Stimulated activated CD8-positive, alpha-beta memory T cell treated with anti-CD3 and anti-CD28 coated beads, Interleukin-7, amount 100 ng/mL, for 4 hours (primary cell): ENCODE data around the gene VWA3B.

ENCODE experiments used
- DNase-seq, 2 donors: peaks; one replicate each; pipeline ENCODE4 v3.0.0-alpha.2; 2020; ENCODE audit warnings: low read depth in 2 of 2

The VWA3B gene

GRCh38 chr2:98172150-98172765 is 85.3 kb downstream of the VWA3B start:
- DNase-seq = no peak

GRCh38 chr2:98172951-98173350 is 86.0 kb downstream of the VWA3B start:
- no peak for DNase-seq

- no peak for DNase-seq
Measured at GRCh38 chr2:98175811-98176210, 88.8 kb downstream of the VWA3B start.

GRCh38 chr2:98177286-98177685 is 90.3 kb downstream of the VWA3B start:
- no peak for DNase-seq

GRCh38 chr2:98177986-98178385 is 91.0 kb downstream of the VWA3B start:
- no peak for DNase-seq

- DNase-seq = no peak
Measured at GRCh38 chr2:98180456-98180855, 93.5 kb downstream of the VWA3B start.

GRCh38 chr2:98181346-98181745 is 94.4 kb downstream of the VWA3B start:
- no peak for DNase-seq

- DNase-seq = no peak
Measured at GRCh38 chr2:98185801-98186200, 98.8 kb downstream of the VWA3B start.

GRCh38 chr2:98187194-98187593 is 100.2 kb downstream of the VWA3B start:
- DNase-seq = no peak

GRCh38 chr2:98188351-98189046 is 101.5 kb downstream of the VWA3B start:
- DNase-seq = no peak

GRCh38 chr2:98191883-98192282 is 104.9 kb downstream of the VWA3B start:
- DNase-seq = no peak

- no peak for DNase-seq
Measured at GRCh38 chr2:98201576-98201975, 114.6 kb downstream of the VWA3B start.

- no peak for DNase-seq
Measured at GRCh38 chr2:98205889-98206288, 118.9 kb downstream of the VWA3B start.

- no peak for DNase-seq
Measured at GRCh38 chr2:98212092-98213000, 125.4 kb downstream of the VWA3B start.

GRCh38 chr2:98216616-98217015 is 129.6 kb downstream of the VWA3B start:
- DNase-seq = no peak

GRCh38 chr2:98219152-98219551 is 132.2 kb downstream of the VWA3B start:
- DNase-seq = no peak

- DNase-seq = no peak
Measured at GRCh38 chr2:98233941-98234340, 147.0 kb downstream of the VWA3B start.

GRCh38 chr2:98234776-98235175 is 147.8 kb downstream of the VWA3B start:
- no peak for DNase-seq

- DNase-seq = no peak
Measured at GRCh38 chr2:98236935-98237334, 150.0 kb downstream of the VWA3B start.

- no peak for DNase-seq
Measured at GRCh38 chr2:98240786-98241398, 153.9 kb downstream of the VWA3B start.

- no peak for DNase-seq
Measured at GRCh38 chr2:98241592-98241991, 154.6 kb downstream of the VWA3B start.

GRCh38 chr2:98242003-98242402 is 155.0 kb downstream of the VWA3B start:
- DNase-seq = no peak
